Measurements from ENCODE around the gene EVX2.

The EVX2 gene

GRCh38 chr2:176039375-176039774 is 44.4 kb downstream of the EVX2 start:
- no peak for DNase-seq

GRCh38 chr2:176038694-176039093 is 45.1 kb downstream of the EVX2 start:
- DNase-seq: no peak

- DNase-seq: no peak
Observed at GRCh38 chr2:176035013-176035691, 48.6 kb downstream of the EVX2 start.

GRCh38 chr2:176027806-176028205 is 56.0 kb downstream of the EVX2 start:
- no peak for DNase-seq

Measured in 8988T (cell line).